ENCODE results near the gene LMO3. TPM values are rescaled to one million over a fixed set of nuclear protein-coding genes. Genes with fewer than 3 reads are reported as not detected.

The LMO3 gene
- total RNA-seq, 1 experiment from 2014 or later, result not detected

- in situ Hi-C loops (cut with HindIII; ENCODE audit: low pct_unique_long_range_greater_than_20kb, low sequenced_read_pairs), result no loop called here
- no peak for DNase-seq (ENCODE audit: low read depth, low spot score)
Measured at GRCh38 chr12:16604596-16605252, 1.2 kb downstream of the LMO3 start.

GRCh38 chr12:16603916-16604575 is 1.9 kb downstream of the LMO3 start:
- in situ Hi-C loops (cut with HindIII; ENCODE audit: low pct_unique_long_range_greater_than_20kb, low sequenced_read_pairs), result no loop called here
- no peak for DNase-seq (ENCODE audit: low read depth, low spot score)

- no peak for DNase-seq (ENCODE audit: low read depth, low spot score)
- in situ Hi-C loops (cut with HindIII; ENCODE audit: low pct_unique_long_range_greater_than_20kb, low sequenced_read_pairs), result no loop called here
Measured at GRCh38 chr12:16603260-16603915, 2.6 kb downstream of the LMO3 start.

GRCh38 chr12:16602412-16602811 is 3.5 kb downstream of the LMO3 start:
- no peak for DNase-seq (ENCODE audit: low read depth, low spot score)
- in situ Hi-C loops (cut with HindIII; ENCODE audit: low pct_unique_long_range_greater_than_20kb, low sequenced_read_pairs), result no loop called here

- in situ Hi-C loops (cut with HindIII; ENCODE audit: low pct_unique_long_range_greater_than_20kb, low sequenced_read_pairs), result no loop called here
- no peak for DNase-seq (ENCODE audit: low read depth, low spot score)
Measured at GRCh38 chr12:16600525-16600924, 5.4 kb downstream of the LMO3 start.

GRCh38 chr12:16599081-16599480 is 6.9 kb downstream of the LMO3 start:
- DNase-seq (ENCODE audit: low read depth, low spot score), result no peak
- in situ Hi-C loops (cut with HindIII; ENCODE audit: low pct_unique_long_range_greater_than_20kb, low sequenced_read_pairs), result no loop called here

- no peak for DNase-seq (ENCODE audit: low read depth, low spot score)
- in situ Hi-C loops (cut with HindIII; ENCODE audit: low pct_unique_long_range_greater_than_20kb, low sequenced_read_pairs), result no loop called here
Measured at GRCh38 chr12:16594797-16595196, 11.2 kb downstream of the LMO3 start.

DNA sequence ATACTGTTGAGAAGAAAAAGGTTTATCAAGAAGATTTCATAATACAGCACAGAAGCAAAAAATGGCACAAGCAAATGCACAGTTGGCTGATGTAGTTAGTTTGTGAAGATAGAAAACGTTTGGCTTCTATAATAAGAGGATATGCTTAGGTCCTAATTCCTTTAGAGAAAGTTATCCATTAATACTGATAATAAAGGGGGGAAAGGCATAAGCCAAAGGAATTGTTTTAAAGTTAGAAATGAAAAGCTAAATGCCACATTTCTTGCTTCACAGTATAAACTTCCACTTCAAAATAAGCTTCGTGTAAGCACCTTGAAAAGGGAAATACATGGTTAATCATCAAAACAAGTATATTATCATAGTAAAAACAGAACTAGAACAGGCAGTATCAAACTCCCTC is 12.4 kb downstream of the LMO3 start:
- in situ Hi-C loops (cut with HindIII; ENCODE audit: low pct_unique_long_range_greater_than_20kb, low sequenced_read_pairs), result no loop called here

GRCh38 chr12:16590645-16591044 is 15.3 kb downstream of the LMO3 start:
- DNase-seq (ENCODE audit: low read depth, low spot score), result no peak
- in situ Hi-C loops (cut with HindIII; ENCODE audit: low pct_unique_long_range_greater_than_20kb, low sequenced_read_pairs), result no loop called here

More for the DNA sequence above, 12.4 kb downstream of the LMO3 start:
- no peak for DNase-seq (ENCODE audit: low read depth, low spot score)

DNA sequence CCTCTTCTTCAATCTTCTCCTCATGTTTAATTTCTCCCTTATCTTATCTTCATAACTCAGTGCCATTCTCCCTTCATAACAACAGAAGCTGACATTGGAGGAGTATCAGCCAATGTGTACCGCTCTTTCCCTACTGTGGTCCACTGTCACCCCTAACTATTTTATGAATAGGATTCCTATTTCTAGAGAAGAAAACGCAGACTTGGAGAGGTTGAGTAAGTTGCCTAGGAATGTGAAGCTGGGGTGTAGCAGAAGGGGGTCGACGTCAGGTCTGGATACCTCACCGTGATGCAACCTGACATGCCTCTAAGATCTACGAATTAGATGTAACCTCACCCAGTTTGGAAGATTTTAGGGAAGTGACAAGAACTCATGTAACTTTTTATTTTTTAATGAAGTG is 17.1 kb downstream of the LMO3 start:
- DNase-seq (ENCODE audit: low read depth, low spot score), result no peak
- in situ Hi-C loops (cut with HindIII; ENCODE audit: low pct_unique_long_range_greater_than_20kb, low sequenced_read_pairs), result no loop called here

DNA sequence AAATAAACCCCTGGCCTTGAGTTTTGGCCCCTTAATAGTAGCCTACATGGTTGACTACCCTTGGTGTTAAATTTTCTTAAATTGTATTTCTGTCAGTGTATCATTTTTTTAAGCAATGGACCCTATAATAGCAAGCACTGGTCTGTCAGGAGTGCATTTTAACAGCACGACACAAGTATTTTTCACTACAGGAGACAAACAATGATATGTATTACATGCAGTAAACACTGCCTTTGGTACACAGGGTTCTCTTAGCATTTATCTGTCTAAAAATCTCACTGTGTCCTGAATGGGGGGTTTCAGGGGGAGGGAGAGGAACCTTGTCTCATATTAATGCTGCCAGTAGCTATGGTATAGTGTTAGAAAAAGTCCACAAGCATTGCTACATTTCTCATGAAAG is 18.4 kb downstream of the LMO3 start:
- in situ Hi-C loops (cut with HindIII; ENCODE audit: low pct_unique_long_range_greater_than_20kb, low sequenced_read_pairs), result no loop called here
- DNase-seq (ENCODE audit: low read depth, low spot score), result no peak

GRCh38 chr12:16587110-16587453 is 18.9 kb downstream of the LMO3 start:
- DNase-seq (ENCODE audit: low read depth, low spot score), result no peak
- in situ Hi-C loops (cut with HindIII; ENCODE audit: low pct_unique_long_range_greater_than_20kb, low sequenced_read_pairs), result no loop called here

DNA sequence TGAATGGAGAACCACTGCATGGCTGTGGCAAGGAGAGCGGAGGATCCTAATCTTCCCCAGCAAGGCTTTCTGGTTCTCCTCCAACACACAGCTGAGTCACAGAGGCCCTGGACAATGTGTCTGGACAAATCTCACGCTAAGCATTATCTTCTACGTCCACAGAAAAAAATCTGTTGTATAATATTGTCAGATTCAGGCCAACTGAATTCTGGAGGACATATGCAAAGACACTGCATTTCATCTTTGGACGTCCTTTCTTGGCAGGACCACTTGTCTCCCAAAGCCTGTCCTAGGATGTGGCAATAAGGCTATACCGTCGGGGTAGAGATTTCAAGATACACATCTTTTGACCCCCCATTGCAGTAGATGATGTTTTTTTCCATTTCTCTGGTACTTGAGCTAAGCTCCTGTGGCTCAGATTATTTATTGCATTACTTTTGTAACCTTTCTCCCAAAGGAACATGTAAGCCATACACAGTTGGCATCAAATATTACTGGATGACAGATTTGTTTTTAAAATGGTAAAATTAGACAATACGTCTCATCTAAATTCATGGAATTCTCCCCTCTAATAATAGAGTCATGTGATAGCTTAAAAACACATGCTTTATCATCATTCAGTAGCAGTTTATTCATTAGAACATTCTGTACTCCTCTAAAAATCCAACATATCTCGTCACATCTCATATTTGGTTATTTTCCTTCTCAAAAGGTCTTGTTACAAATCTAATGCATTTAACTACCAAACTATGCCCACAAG is 19.4 kb downstream of the LMO3 start:
- in situ Hi-C loops (cut with HindIII; ENCODE audit: low pct_unique_long_range_greater_than_20kb, low sequenced_read_pairs), result no loop called here
- DNase-seq (ENCODE audit: low read depth, low spot score), result no peak

- DNase-seq (ENCODE audit: low read depth, low spot score), result no peak
- in situ Hi-C loops (cut with HindIII; ENCODE audit: low pct_unique_long_range_greater_than_20kb, low sequenced_read_pairs), result no loop called here
Measured at GRCh38 chr12:16585781-16586180, 20.2 kb downstream of the LMO3 start.

DNA sequence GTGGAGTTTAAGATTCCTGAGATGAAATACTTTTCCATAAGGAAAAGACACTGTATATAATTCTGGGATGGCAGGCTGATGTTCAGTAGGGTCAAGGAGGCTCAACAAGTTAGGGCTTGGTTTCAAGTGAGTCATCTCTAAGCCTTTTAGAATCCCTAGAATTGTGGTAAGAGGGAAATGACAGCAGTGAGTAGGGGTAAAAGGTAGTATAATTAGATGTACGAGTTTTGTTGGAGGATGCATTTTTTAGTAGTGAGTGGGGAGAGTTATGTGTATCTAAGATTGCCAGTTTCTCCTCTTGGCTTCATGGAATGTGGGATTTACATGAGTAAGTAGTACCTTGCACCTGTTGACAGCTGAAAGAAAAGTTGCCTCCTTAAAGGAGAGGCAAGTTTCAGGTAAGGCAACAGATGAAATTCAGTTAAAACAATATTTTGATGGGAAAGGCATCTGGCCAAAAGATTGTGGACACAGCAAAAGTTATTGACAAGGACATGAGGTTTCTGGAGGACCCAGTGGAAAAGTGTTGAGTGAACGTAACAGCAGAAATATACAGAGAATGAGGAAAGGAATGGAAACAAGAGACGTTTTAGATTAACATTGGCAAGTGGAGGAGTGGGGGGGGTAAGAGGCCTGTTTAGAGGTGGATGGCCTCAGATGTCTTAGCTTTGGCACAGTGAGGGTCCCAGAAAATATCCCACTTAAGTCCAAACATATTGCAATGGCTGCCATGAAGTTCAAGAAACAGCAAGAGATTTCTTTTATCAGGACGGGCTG is 21.8 kb downstream of the LMO3 start:
- in situ Hi-C loops (cut with HindIII; ENCODE audit: low pct_unique_long_range_greater_than_20kb, low sequenced_read_pairs), result no loop called here

DNA sequence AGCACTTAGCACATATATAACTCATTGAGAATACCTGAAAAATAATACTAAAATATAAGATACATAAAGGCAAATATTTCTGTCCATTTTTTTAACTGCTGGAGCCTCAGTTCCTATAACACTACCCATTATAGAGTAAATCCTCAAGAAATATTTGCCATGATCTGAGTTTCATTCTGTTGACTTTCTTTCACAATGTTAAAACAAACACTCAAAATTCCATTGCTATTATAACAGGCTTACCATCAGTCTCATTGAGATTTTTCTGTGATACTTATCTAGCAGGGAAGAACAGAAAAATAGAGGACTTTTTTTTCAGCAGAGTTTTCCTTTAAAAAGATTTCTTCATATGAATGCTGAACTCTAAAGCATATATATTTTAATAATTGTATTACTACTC is 24.5 kb downstream of the LMO3 start:
- in situ Hi-C loops (cut with HindIII; ENCODE audit: low pct_unique_long_range_greater_than_20kb, low sequenced_read_pairs), result no loop called here

More for the DNA sequence above, 21.8 kb downstream of the LMO3 start:
- no peak for DNase-seq (ENCODE audit: low read depth, low spot score)

GRCh38 chr12:16579041-16579440 is 26.9 kb downstream of the LMO3 start:
- in situ Hi-C loops (cut with HindIII; ENCODE audit: low pct_unique_long_range_greater_than_20kb, low sequenced_read_pairs), result no loop called here
- no peak for DNase-seq (ENCODE audit: low read depth, low spot score)

More for the DNA sequence above, 24.5 kb downstream of the LMO3 start:
- no peak for DNase-seq (ENCODE audit: low read depth, low spot score)

Measured in SK-MEL-5 (cell line).